Panc1 (cell line): ENCODE measurements around the gene TTLL5. TPM values are rescaled to one million over a fixed set of nuclear protein-coding genes. Genes with fewer than 3 reads are reported as not detected.

Experiments
- ATAC-seq: fragments of 200-7000 bp; cut with Tn5 transposase; 2 replicates; pipeline ENCODE4 v1.9.1; 2020; ENCODE audit warnings: mild to moderate bottlenecking, moderate library complexity
- BruUV-seq: library from RNA; stranded (reverse); fragments of 400-500 nt; replicated peaks from 2 replicates; lab custom pipeline; 2021; lab: Mats Ljungman, UMichigan
- CTCF ChIA-PET: fragments of 300-600 bp; sonication (Branson Sonifier 250); formaldehyde crosslinking; loops from one replicate; lab custom pipeline; 2022; ENCODE audit warnings: antibody characterized with exemption; lab: Charles Lee
- POLR2A ChIA-PET: fragments of 300-600 bp; sonication (Branson Sonifier 250); formaldehyde crosslinking; loops from one replicate; lab custom pipeline; 2022; ENCODE audit warnings: antibody characterized with exemption; lab: Charles Lee
- DNase-seq: peaks from one replicate; pipeline ENCODE4 v3.0.0-alpha.2; 2010; ENCODE audit warnings: low read depth, low spot score
- H3K27ac ChIP-seq: 2 replicates; pipeline ENCODE4 v1.5.1; 2011; ENCODE audit warnings: mild to moderate bottlenecking, low read length, inconsistent platforms
- H3K27me3 ChIP-seq: fragments of 200-500 bp; sonication (Bioruptor generic); 2 replicates; pipeline ENCODE4 v1.6.0; 2014; ENCODE audit warnings: low read length, inconsistent platforms; ENCODE audit not compliant: control insufficient read depth, insufficient read depth
- H3K36me3 ChIP-seq: fragments of 200-500 bp; sonication (Bioruptor generic); 2 replicates; pipeline ENCODE4 v1.5.1; 2014; ENCODE audit warnings: inconsistent platforms, mild to moderate bottlenecking, low read length, moderate library complexity; ENCODE audit not compliant: control insufficient read depth, insufficient read depth
- H3K4me1 ChIP-seq: 2 replicates; pipeline ENCODE4 v1.5.1; 2011; ENCODE audit warnings: inconsistent platforms, mild to moderate bottlenecking, low read length, moderate library complexity; ENCODE audit not compliant: control insufficient read depth, insufficient read depth
- H3K4me3 ChIP-seq, 2 experiments: 2 replicates each; pipeline ENCODE4 v1.5.1; 2011 to 2012; ENCODE audit warnings: low read depth in 2 of 2, low read length in 2 of 2, mild to moderate bottlenecking in 2 of 2, inconsistent platforms in 1 of 2, moderate library complexity in 1 of 2
- H3K9me3 ChIP-seq: fragments of 200-500 bp; sonication (Bioruptor generic); 2 replicates; pipeline ENCODE4 v1.5.1; 2014; ENCODE audit warnings: low read depth, mild to moderate bottlenecking, inconsistent platforms, low read length, moderate library complexity; ENCODE audit not compliant: control insufficient read depth, insufficient read depth
- POLR2AphosphoS5 ChIP-seq: IDR thresholded peaks from 2 replicates; pipeline ENCODE4 v1.6.1; 2012; ENCODE audit warnings: mild to moderate bottlenecking, low read depth, low read length, moderate library complexity
- REST ChIP-seq, 2 experiments: IDR thresholded peaks; 2 replicates each; pipeline ENCODE4 v1.6.1; 2011 to 2012; ENCODE audit warnings: low read depth in 2 of 2, control low read depth in 1 of 2, low read length in 1 of 2, mild to moderate bottlenecking in 1 of 2, moderate library complexity in 1 of 2; ENCODE audit not compliant: insufficient read depth in 1 of 2
- SIN3A ChIP-seq: IDR thresholded peaks from 2 replicates; pipeline ENCODE4 v1.6.1; 2012; ENCODE audit warnings: low read depth, mild to moderate bottlenecking, low read length, moderate library complexity, borderline replicate concordance; ENCODE audit not compliant: insufficient read depth
- TCF7L2 ChIP-seq: IDR thresholded peaks from 2 replicates; pipeline ENCODE4 v1.6.1; 2011; ENCODE audit warnings: mild to moderate bottlenecking, low read depth, low read length, inconsistent platforms
- in situ Hi-C: cut with HindIII; loops from 2 replicates; pipeline ENCODE4 v1.10.0; 2016; ENCODE audit warnings: low sequenced_read_pairs, low pct_unique_long_range_greater_than_20kb
- intact Hi-C: fragments of 100-400 bp; cut with micrococcal nuclease; formaldehyde crosslinking; loops from one replicate; pipeline ENCODE4 v1.10.0; 2022; ENCODE audit not compliant: unreplicated experiment
- total RNA-seq: library from RNA; stranded (reverse); gene quantifications from one replicate; pipeline ENCODE4 v1.2.1, GENCODE V29; 2021; ENCODE audit not compliant: unreplicated experiment
- TF ChIP-seq, protein P1 (sequence below): fragments of 450-650 bp; IDR thresholded peaks from 2 replicates; pipeline ENCODE4 v1.5.1; 2017; ENCODE audit warnings: mild to moderate bottlenecking

Gene TTLL5
- total RNA-seq, 1 experiment from 2014 or later, result 23.5 TPM

DNA sequence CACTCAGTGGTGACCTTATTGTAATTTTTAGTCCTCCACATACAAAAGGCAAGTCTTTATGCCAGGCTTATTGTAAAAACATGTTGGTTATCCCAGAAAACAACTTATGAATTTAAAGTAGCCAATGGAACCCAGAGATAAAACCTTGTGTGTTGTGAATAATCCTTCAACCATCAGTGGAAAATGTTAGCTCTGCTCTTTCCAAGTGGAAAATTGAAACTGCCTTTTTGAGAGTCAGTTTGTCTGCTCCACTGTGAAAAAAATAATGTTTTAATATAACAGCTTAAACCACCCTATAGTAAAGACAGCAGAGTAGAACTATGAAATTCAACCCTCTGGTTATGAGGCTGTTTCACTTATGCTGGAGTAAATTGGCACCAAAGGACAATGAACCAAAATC lies 112.0 kb downstream of the TTLL5 start:
- BruUV-seq, result no TSS peak

GRCh38 chr14:75781096-75781495 lies 120.0 kb downstream of the TTLL5 start:
- ChIA-PET POLR2A (no interaction called here), CTCF (no interaction called here)
- Histone ChIP-seq H3K9me3 (no peaks in the 10 kb centered on the region), H3K4me1 (no peaks in the 10 kb centered on the region), H3K27me3 (no peaks in the 10 kb centered on the region), H3K4me3 (no peak overlapping the region), H3K27ac (no peak overlapping the region), H3K36me3 (peaks cover 7% of the 10 kb centered on the region)
- no TSS peak for BruUV-seq
- TF ChIP-seq POLR2AphosphoS5 (no peak), REST (IDR thresholded peaks at IDR 0.05; ENCODE audit: insufficient read depth in 1 of 2, low read depth in 2 of 2, low read length in 1 of 2) (no peak), SIN3A (no peak), TCF7L2 (no peak)
- TF ChIP-seq, protein P1, sequence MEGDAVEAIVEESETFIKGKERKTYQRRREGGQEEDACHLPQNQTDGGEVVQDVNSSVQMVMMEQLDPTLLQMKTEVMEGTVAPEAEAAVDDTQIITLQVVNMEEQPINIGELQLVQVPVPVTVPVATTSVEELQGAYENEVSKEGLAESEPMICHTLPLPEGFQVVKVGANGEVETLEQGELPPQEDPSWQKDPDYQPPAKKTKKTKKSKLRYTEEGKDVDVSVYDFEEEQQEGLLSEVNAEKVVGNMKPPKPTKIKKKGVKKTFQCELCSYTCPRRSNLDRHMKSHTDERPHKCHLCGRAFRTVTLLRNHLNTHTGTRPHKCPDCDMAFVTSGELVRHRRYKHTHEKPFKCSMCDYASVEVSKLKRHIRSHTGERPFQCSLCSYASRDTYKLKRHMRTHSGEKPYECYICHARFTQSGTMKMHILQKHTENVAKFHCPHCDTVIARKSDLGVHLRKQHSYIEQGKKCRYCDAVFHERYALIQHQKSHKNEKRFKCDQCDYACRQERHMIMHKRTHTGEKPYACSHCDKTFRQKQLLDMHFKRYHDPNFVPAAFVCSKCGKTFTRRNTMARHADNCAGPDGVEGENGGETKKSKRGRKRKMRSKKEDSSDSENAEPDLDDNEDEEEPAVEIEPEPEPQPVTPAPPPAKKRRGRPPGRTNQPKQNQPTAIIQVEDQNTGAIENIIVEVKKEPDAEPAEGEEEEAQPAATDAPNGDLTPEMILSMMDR, result no peak
- intact Hi-C loops, result no loop called here
- no peak for DNase-seq
- no peak for ATAC-seq
- in situ Hi-C loops, result no loop called here

More for the DNA sequence above, 112.0 kb downstream of the TTLL5 start:
- in situ Hi-C loops (no loop called here), intact Hi-C loops (no loop called here)
- ATAC-seq (no peak), DNase-seq (no peak)
- Histone ChIP-seq H3K4me3 (no peak overlapping the region), H3K36me3 (peaks cover 2% of the 10 kb centered on the region), H3K9me3 (no peaks in the 10 kb centered on the region), H3K4me1 (no peaks in the 10 kb centered on the region), H3K27me3 (no peaks in the 10 kb centered on the region), H3K27ac (no peak overlapping the region)
- no peak for TF ChIP-seq POLR2AphosphoS5
- TF ChIP-seq, protein P1, result no peak
- TF ChIP-seq REST (IDR thresholded peaks at IDR 0.05; ENCODE audit: insufficient read depth in 1 of 2, low read depth in 2 of 2, low read length in 1 of 2), result no peak
- no peak for TF ChIP-seq TCF7L2
- no peak for TF ChIP-seq SIN3A
- ChIA-PET POLR2A (no interaction called here), CTCF (no interaction called here)
